C4-2B (cell line): ENCODE results near the gene TIMELESS.
A peak's percentile ranks its signal among the peaks of the same experiment; 100 is the strongest.
"Not testable (repeated sequence)": the region's sequence is repeated elsewhere in the genome, so short reads cannot be mapped to it uniquely, and the experiment has no call there.

Experiments
- H3K27ac ChIP-seq: fragments of 450-650 bp; 2 replicates; pipeline ENCODE4 v1.5.1; 2017
- ZFX ChIP-seq: fragments of 450-650 bp; IDR thresholded peaks from 2 replicates; pipeline ENCODE4 v1.6.1; 2017
- TF ChIP-seq, protein P1 (sequence below): fragments of 450-650 bp; conservative IDR thresholded peaks from 2 replicates; pipeline ENCODE4 v1.5.1; 2017; ENCODE audit warnings: mild to moderate bottlenecking

The TIMELESS gene, protein sequence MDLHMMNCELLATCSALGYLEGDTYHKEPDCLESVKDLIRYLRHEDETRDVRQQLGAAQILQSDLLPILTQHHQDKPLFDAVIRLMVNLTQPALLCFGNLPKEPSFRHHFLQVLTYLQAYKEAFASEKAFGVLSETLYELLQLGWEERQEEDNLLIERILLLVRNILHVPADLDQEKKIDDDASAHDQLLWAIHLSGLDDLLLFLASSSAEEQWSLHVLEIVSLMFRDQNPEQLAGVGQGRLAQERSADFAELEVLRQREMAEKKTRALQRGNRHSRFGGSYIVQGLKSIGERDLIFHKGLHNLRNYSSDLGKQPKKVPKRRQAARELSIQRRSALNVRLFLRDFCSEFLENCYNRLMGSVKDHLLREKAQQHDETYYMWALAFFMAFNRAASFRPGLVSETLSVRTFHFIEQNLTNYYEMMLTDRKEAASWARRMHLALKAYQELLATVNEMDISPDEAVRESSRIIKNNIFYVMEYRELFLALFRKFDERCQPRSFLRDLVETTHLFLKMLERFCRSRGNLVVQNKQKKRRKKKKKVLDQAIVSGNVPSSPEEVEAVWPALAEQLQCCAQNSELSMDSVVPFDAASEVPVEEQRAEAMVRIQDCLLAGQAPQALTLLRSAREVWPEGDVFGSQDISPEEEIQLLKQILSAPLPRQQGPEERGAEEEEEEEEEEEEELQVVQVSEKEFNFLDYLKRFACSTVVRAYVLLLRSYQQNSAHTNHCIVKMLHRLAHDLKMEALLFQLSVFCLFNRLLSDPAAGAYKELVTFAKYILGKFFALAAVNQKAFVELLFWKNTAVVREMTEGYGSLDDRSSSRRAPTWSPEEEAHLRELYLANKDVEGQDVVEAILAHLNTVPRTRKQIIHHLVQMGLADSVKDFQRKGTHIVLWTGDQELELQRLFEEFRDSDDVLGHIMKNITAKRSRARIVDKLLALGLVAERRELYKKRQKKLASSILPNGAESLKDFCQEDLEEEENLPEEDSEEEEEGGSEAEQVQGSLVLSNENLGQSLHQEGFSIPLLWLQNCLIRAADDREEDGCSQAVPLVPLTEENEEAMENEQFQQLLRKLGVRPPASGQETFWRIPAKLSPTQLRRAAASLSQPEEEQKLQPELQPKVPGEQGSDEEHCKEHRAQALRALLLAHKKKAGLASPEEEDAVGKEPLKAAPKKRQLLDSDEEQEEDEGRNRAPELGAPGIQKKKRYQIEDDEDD

DNA sequence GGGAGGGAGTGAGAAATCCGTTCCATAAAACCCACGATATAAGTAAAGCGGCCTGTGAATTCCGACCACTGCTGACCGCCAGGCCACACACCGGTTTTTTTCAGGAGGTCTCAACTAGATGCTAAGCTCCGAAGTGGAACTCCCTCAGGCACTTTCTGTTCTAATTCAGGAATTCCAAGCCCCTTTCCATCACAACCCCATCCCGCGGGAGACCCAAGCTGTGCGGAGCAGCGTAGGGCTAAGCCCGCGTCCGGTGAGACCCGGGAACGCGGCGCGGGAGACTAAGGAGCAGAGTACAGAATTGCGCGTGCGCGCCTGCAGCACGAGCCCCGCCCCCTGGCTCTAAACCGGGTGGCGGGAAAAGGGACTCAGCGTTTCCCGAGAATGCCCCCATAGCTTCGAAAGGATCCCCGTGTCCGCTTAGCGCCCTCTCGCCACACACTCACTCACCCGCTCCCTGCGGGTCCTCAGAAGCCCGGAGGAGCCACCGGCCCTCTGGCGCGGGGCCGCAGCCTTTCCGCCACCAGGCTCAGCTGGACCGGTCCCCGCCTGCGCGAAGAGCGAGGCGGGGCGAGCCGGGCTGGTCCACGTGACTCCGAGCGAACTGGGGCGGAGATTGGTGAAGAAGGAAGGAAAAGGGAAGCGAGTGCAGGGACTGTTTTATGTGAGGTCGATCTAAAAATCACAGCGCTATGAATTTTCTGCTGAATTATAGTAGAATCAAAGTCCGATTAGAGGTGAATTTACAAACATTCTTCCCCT lies at the start of gene TIMELESS:
Gene TIMELESS, minus strand, starts transcription at position 567 of the 762 bp plus-strand sequence. CDS start 15,256 bp downstream, outside the sequence.
- H3K27ac ChIP-seq, result peak within 1 kb of the TSS; percentile 81

DNA sequence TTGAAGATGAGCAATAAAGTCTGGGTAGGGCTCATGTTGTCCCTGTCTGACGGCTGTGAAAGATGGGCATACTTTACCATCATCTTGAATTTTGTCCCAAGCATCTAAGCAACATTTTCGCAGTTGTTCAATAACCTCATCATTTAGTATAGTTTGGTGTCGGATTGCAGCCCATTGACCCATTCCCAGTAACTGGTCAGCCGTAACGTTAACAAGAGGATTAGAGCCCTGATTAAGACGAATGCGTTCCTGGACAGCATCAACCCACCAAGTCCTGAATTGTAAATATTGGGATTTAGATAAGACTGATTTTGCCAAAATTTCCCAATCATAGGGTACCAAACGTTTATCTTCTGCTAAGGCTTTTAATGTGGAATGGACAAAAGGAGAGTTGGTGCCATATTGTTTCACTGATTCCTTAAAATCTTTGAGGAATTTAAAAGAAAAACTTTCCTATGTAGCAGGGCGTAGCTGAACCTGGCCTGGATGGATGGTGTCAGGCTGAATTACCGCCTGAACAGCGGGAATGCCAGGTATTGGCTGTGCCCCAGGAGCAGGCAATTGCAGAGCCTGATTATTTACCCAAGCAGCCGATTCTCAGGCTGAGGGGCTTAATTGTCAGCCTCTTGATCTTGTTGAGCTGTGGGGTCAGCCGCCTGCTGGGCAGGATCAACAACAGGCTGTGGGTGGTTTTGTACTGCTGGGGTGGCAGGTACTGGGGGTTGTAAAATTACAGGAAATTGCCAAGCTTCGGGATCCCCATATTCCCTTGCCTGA lies 49.1 kb upstream of the TIMELESS start:
- H3K27ac ChIP-seq, result not testable (repeated sequence)

More for the DNA sequence above, at the start of gene TIMELESS:
- peak; percentile 90 for TF ChIP-seq ZFX
- TF ChIP-seq, protein P1, sequence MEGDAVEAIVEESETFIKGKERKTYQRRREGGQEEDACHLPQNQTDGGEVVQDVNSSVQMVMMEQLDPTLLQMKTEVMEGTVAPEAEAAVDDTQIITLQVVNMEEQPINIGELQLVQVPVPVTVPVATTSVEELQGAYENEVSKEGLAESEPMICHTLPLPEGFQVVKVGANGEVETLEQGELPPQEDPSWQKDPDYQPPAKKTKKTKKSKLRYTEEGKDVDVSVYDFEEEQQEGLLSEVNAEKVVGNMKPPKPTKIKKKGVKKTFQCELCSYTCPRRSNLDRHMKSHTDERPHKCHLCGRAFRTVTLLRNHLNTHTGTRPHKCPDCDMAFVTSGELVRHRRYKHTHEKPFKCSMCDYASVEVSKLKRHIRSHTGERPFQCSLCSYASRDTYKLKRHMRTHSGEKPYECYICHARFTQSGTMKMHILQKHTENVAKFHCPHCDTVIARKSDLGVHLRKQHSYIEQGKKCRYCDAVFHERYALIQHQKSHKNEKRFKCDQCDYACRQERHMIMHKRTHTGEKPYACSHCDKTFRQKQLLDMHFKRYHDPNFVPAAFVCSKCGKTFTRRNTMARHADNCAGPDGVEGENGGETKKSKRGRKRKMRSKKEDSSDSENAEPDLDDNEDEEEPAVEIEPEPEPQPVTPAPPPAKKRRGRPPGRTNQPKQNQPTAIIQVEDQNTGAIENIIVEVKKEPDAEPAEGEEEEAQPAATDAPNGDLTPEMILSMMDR, result no peak

DNA sequence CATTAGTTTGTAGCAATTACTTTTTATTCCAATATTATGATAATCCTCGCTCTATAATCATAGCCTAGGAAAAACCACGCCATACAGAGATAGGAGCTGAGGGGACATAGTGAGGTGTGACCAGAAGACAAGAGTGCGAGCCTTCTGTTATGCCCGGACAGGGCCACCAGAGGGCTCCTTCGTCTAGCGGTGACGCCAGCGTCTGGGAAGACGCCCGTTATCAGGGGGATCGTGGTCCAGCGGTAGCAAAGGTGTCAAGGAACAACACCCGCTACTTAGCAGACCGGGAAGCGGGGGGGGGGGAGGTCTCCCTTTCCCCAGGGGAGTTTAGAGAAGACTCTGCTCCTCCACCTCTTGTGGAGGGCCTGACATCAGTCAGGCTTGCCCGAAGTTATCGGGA lies 47.5 kb upstream of the TIMELESS start:
- H3K27ac ChIP-seq, result not testable (repeated sequence)

DNA sequence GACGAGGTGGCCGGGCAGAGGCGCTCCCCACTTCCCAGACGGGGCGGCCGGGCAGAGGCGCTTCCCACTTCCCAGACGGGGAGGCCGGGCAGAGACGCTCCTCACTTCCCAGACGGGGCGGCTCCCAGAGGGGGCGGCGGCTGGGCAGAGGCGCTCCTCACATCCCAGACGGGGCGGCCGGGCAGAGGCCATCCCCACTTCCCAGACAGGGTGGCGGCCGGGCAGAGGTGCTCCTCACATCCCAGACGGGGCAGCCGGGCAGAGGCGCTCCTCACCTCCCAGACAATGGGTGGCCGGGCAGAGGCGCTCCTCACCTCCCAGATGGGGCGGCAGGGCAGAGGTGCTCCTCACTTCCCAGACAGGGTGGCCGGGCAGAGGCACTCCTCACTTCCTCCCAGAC lies 45.3 kb upstream of the TIMELESS start:
- not testable (repeated sequence) for H3K27ac ChIP-seq

More for the DNA sequence above, 47.5 kb upstream of the TIMELESS start:
- TF ChIP-seq, protein P1, result peak; percentile 69

DNA sequence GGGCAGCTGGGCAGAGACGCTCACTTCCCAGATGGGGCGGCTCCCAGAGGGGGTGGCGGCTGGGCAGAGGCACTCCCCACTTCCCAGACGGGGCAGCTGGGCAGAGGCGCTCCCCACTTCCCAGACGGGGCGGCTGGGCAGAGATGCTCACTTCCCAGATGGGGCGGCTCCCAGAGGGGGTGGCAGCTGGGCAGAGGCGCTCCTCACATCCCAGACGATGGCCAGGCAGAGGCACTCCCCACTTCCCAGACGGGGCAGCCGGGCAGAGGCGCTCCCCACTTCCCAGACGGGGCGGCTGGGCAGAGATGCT lies 44.8 kb upstream of the TIMELESS start:
- not testable (repeated sequence) for H3K27ac ChIP-seq

DNA sequence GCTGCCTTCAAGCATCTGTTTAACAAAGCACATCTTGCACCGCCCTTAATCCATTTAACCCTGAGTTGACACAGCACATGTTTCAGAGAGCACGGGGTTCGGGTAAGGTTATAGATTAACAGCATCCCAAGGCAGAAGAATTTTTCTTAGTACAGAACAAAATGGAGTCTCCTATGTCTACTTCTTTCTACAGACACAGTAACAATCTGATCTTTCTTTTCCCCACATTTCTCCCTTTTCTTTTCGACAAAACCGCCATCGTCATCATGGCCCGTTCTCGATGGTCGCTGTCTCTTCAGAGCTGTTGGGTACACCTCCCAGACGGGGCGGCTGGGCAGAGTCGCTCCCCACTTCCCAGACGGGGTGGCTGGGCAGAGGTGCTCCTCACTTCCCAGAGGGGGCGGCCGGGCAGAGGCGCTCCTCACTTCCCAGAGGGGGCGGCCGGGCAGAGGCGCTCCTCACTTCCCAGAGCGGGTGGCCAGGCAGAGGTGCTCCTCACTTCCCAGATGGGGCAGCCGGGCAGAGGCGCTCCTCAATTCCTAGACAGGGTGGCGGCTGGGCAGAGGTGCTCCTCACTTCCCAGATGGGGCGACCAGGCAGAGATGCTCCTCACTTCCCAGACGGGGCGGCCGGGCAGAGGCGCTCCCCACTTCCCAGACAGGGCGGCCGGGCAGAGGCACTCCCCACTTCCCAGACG lies 44.3 kb upstream of the TIMELESS start:
- H3K27ac ChIP-seq, result not testable (repeated sequence)

DNA sequence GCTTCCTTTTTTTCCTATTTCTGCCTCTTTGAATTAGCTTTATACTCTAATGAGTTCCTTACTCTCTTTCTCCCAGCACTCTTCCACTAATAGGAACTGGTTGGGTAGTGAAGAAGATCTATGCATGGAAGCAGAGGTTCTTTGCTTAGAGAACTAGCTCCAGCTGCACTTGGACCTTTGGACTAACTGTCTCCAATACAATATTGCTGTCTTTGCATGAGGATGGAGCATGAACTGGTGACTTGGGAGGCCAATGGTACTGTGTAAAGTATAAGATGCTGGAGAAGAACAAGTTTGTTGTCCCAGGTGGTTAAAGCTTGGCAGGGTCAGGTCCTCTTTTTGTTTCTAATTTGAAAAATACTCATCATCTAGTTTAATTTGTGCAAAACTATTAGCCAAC lies 41.1 kb upstream of the TIMELESS start:
- TF ChIP-seq, protein P1, result no peak
- no peak for TF ChIP-seq ZFX
- no peak overlapping the region for H3K27ac ChIP-seq

DNA sequence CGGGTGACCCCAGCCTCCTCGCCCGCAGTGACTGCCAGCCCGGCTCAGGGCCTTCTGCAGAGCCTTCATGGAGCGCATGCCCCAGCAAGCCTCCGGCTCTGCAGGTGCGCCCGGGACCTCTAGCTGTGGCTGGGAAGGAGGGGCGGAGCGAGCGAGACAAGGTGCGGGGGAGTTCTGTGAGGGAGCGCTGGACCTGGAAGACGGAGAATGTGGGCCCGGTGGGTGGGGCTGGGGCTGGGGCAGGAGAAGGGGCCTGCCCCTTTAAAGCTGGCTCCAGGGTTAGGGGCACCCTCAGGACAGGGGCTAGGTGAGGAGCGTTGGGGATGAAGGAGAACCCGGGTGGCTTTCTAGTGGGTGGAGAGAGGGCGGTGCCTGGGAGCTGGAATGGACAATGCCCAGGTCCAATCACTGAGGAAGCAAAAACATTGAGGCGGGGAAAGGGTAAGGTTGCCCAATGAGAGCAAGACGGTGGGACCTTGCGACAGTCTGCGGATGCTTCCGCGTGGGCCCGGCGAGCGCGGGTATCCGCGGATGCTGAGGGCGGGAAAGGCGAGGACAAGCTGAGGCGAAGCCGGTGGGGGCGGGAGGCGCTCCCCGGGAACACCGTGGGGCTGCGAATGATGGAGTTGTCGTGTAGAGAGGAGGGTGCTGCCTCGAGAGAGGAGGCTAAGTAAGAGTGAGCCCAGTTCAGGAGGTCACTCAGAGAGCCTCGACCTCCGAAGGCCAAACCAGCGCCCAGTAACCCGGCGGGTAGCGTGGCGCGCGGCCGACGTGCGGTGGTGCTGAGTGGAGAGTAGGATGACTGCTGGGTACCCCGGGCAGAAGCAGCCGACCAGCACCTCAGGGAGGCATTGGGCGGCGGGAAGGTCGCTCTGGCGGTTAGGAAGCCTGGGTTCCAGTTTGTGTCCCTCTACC lies 39.1 kb upstream of the TIMELESS start, which contains the start of gene GLS2:
Gene GLS2, minus strand, starts transcription at position 121 of the 915 bp plus-strand sequence. Its CDS starts 43 bp downstream, at position 78.
- H3K27ac ChIP-seq, result peak within 1 kb of the TSS; percentile 73
- TF ChIP-seq ZFX, result 0 out of 2 replicates have a peak, but pooled peaks have one; percentile 34
- TF ChIP-seq, protein P1, result no peak
